Vagina (tissue), 2 donors: ENCODE data around the gene HCRT.

Experiments used
- POLR2A ChIP-seq, 2 donors: fragments of 450-650 bp; IDR thresholded peaks; one replicate each; pipeline ENCODE4 v1.6.1; 2017; ENCODE audit warnings: antibody characterized with exemption in 2 of 2, mild to moderate bottlenecking in 2 of 2, moderate library complexity in 2 of 2
- TF ChIP-seq, protein P1 (sequence below), 3 experiments: fragments of 450-650 bp in 2 of 3; fragments of 200-600 bp in 1 of 3; sonication (generic) in 1 of 3; IDR thresholded peaks; one replicate each; pipeline ENCODE4 v1.5.1; 2017 to 2019; ENCODE audit warnings: antibody characterized with exemption in 3 of 3, mild to moderate bottlenecking in 2 of 3, moderate library complexity in 2 of 3

DNA sequence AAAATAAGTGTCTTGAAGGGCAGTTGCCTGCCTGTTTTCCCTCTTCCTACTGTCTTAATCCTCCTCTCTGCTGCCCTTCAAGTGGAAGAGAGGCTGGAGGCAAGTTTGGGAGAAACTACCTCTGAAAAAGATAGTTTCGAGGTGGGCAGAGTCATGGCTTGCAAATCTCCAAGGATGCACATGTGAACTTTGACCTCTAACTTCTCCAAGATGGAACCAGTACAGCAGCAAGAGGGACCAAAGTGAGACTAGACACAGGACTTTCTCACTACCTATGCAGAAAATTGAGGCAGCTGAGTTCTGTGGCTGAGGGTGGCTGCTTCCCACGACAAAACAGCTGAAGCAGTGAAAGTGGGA lies 3.4 kb downstream of the HCRT start:
- TF ChIP-seq POLR2A (IDR thresholded peaks at IDR 0.05): no peak
- TF ChIP-seq, protein P1, sequence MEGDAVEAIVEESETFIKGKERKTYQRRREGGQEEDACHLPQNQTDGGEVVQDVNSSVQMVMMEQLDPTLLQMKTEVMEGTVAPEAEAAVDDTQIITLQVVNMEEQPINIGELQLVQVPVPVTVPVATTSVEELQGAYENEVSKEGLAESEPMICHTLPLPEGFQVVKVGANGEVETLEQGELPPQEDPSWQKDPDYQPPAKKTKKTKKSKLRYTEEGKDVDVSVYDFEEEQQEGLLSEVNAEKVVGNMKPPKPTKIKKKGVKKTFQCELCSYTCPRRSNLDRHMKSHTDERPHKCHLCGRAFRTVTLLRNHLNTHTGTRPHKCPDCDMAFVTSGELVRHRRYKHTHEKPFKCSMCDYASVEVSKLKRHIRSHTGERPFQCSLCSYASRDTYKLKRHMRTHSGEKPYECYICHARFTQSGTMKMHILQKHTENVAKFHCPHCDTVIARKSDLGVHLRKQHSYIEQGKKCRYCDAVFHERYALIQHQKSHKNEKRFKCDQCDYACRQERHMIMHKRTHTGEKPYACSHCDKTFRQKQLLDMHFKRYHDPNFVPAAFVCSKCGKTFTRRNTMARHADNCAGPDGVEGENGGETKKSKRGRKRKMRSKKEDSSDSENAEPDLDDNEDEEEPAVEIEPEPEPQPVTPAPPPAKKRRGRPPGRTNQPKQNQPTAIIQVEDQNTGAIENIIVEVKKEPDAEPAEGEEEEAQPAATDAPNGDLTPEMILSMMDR (IDR thresholded peaks at IDR 0.05): no peak
